Neural cell (in vitro differentiated cells): ENCODE data around the gene CHCHD1. TPM values are rescaled to one million over a fixed set of nuclear protein-coding genes. Genes with fewer than 3 reads are reported as not detected.

Source experiments
- H2AFZ ChIP-seq: fragments of 200-600, 300-800 bp; sonication (generic), shearing (Covaris generic); 2 replicates; pipeline ENCODE4 v1.6.0; 2014; ENCODE audit warnings: low read depth, mild to moderate bottlenecking, antibody characterized with exemption, low read length, moderate library complexity
- H3F3A ChIP-seq: fragments of 200-600 bp; shearing (Covaris generic); 2 replicates; pipeline ENCODE4 v1.6.1; 2016; ENCODE audit warnings: mild to moderate bottlenecking, moderate library complexity, mixed read lengths, antibody characterized with exemption, low read length; ENCODE audit not compliant: insufficient read depth, poor library complexity, severe bottlenecking
- H3K27ac ChIP-seq: fragments of 200-600, 300-800 bp; sonication (generic), shearing (Covaris generic); 2 replicates; pipeline ENCODE4 v1.5.1; 2014; ENCODE audit warnings: mild to moderate bottlenecking, low read length, moderate library complexity
- H3K27me3 ChIP-seq: fragments of 300-800, 200-600 bp; sonication (generic), shearing (Covaris generic); 2 replicates; pipeline ENCODE4 v1.6.0; 2014; ENCODE audit warnings: mild to moderate bottlenecking, low read depth, low read length, moderate library complexity; ENCODE audit not compliant: insufficient read depth
- H3K36me3 ChIP-seq: fragments of 300-800, 200-600 bp; sonication (generic), shearing (Covaris generic); 2 replicates; pipeline ENCODE4 v1.5.1; 2014; ENCODE audit warnings: mild to moderate bottlenecking, antibody characterized with exemption, low read length, moderate library complexity; ENCODE audit not compliant: insufficient read depth
- H3K4me2 ChIP-seq: fragments of 300-800, 200-600 bp; sonication (generic), shearing (Covaris generic); 2 replicates; pipeline ENCODE4 v1.6.0; 2014; ENCODE audit warnings: mild to moderate bottlenecking, low read length
- H3K4me3 ChIP-seq: fragments of 300-800, 200-600 bp; sonication (generic), shearing (Covaris generic); 2 replicates; pipeline ENCODE4 v1.5.1; 2014; ENCODE audit warnings: mild to moderate bottlenecking, low read length, moderate library complexity
- H3K79me2 ChIP-seq: fragments of 200-600 bp; shearing (Covaris generic); replicated peaks from 2 replicates; pipeline ENCODE4 v1.6.0; 2014; ENCODE audit warnings: mild to moderate bottlenecking, low read length, moderate library complexity; ENCODE audit not compliant: insufficient read depth
- H3K9ac ChIP-seq: fragments of 300-800, 200-600 bp; sonication (generic), shearing (Covaris generic); 2 replicates; pipeline ENCODE4 v1.6.1; 2016; ENCODE audit warnings: mild to moderate bottlenecking, low read length, mixed read lengths
- H3K9me2 ChIP-seq: fragments of 200-600 bp; shearing (Covaris generic); 2 replicates; pipeline ENCODE4 v1.6.1; 2016; ENCODE audit warnings: mild to moderate bottlenecking, low read length, mixed read lengths; ENCODE audit not compliant: insufficient read depth
- H3K9me3 ChIP-seq: fragments of 200-600, 300-800 bp; sonication (generic), shearing (Covaris generic); 2 replicates; pipeline ENCODE4 v1.6.1; 2016; ENCODE audit warnings: mild to moderate bottlenecking, mixed run types, low read length, moderate library complexity, mixed read lengths
- H4K20me1 ChIP-seq: fragments of 200-600 bp; shearing (Covaris generic); 2 replicates; pipeline ENCODE4 v1.6.1; 2016; ENCODE audit warnings: mild to moderate bottlenecking, mixed run types; ENCODE audit not compliant: insufficient read depth
- CTCF ChIP-seq: fragments of 450-650 bp; IDR thresholded peaks from 2 replicates; pipeline ENCODE4 v1.5.1; 2014; ENCODE audit warnings: antibody characterized with exemption, mild to moderate bottlenecking, moderate library complexity; ENCODE audit not compliant: poor library complexity, severe bottlenecking
- EP300 ChIP-seq: fragments of 450-650 bp; conservative IDR thresholded peaks from 2 replicates; pipeline ENCODE4 v1.6.1; 2014; ENCODE audit warnings: antibody characterized with exemption, mild to moderate bottlenecking, moderate library complexity; ENCODE audit not compliant: poor library complexity, severe bottlenecking
- EZH2 ChIP-seq: fragments of 200-600, 300-800 bp; shearing (Covaris generic), sonication (generic); IDR thresholded peaks from 2 replicates; pipeline ENCODE4 v1.6.1; 2014; ENCODE audit warnings: antibody characterized with exemption, low read length, borderline replicate concordance, mild to moderate bottlenecking; ENCODE audit not compliant: insufficient read depth, poor library complexity, severe bottlenecking
- MXI1 ChIP-seq: fragments of 450-650 bp; conservative IDR thresholded peaks from 2 replicates; pipeline ENCODE4 v1.6.1; 2014; ENCODE audit warnings: antibody characterized with exemption, mild to moderate bottlenecking; ENCODE audit not compliant: poor library complexity, severe bottlenecking
- POLR2AphosphoS5 ChIP-seq: IDR thresholded peaks from 2 replicates; pipeline ENCODE4 v1.6.1; 2012
- RAD21 ChIP-seq: fragments of 450-650 bp; conservative IDR thresholded peaks from 2 replicates; pipeline ENCODE4 v1.6.1; 2014; ENCODE audit warnings: antibody characterized with exemption, mild to moderate bottlenecking, moderate library complexity
- REST ChIP-seq: IDR thresholded peaks from 2 replicates; pipeline ENCODE4 v1.6.1; 2012; ENCODE audit warnings: borderline replicate concordance
- SMC3 ChIP-seq: fragments of 450-650 bp; conservative IDR thresholded peaks from 2 replicates; pipeline ENCODE4 v1.6.1; 2014; ENCODE audit warnings: antibody characterized with exemption, mild to moderate bottlenecking, moderate library complexity; ENCODE audit not compliant: poor library complexity
- TAF1 ChIP-seq: IDR thresholded peaks from 2 replicates; pipeline ENCODE4 v1.6.1; 2012; ENCODE audit warnings: low read depth
- polyA plus RNA-seq: library from polyadenylated mRNA; depleted of rRNA; stranded (reverse); fragments of >200 nt; gene quantifications from 2 replicates; pipeline ENCODE4 v1.2.3, GENCODE V29; 2014

The CHCHD1 gene
- polyA plus RNA-seq, 1 donor from 2014 or later, result 82.5 TPM

GRCh38 chr10:73743905-73744663 lies 37.8 kb upstream of the CHCHD1 start, which contains the start of gene SEC24C:
Gene SEC24C (plus strand): TSS chr10:73744372. CDS start chr10:73746833, 2,461 bp downstream.
- Histone ChIP-seq H3K4me2 (peak within 1 kb of the TSS; percentile 99), H3K27me3 (no peaks in the 10 kb centered on the region), H3K4me3 (peak within 1 kb of the TSS; percentile 79), H2AFZ (peak within 1 kb of the TSS; percentile 35), H3K9me2 (no peaks in the 10 kb centered on the region), H3K79me2 (peaks cover 25% of the 10 kb centered on the region), H4K20me1 (no peaks in the 10 kb centered on the region), H3K36me3 (no peaks in the 10 kb centered on the region), H3K9me3 (no peaks in the 10 kb centered on the region), H3K27ac (peak within 1 kb of the TSS; percentile 96), H3F3A (no peaks in the 10 kb centered on the region), H3K9ac (peak within 1 kb of the TSS; percentile 84)
- TF ChIP-seq POLR2AphosphoS5, result peak; percentile 88
- TF ChIP-seq SMC3, result no peak
- TF ChIP-seq MXI1, result peak; percentile 75
- peak; percentile 64 for TF ChIP-seq REST
- TF ChIP-seq EZH2, result no peak
- TF ChIP-seq EP300, result peak; percentile 84
- TF ChIP-seq CTCF, result peak; percentile 21
- TF ChIP-seq TAF1, result peak; percentile 89
- no peak for TF ChIP-seq RAD21

- H3K9me2 ChIP-seq, result no peaks in the 10 kb centered on the region
- no peaks in the 10 kb centered on the region for H3K9me3 ChIP-seq
- peak overlapping the region; percentile 84 for H3K9ac ChIP-seq
- peak overlapping the region; percentile 96 for H3K27ac ChIP-seq
- peak overlapping the region; percentile 99 for H3K4me2 ChIP-seq
- peaks cover 25% of the 10 kb centered on the region for H3K79me2 ChIP-seq
- peak overlapping the region; percentile 79 for H3K4me3 ChIP-seq
- H3K36me3 ChIP-seq, result no peaks in the 10 kb centered on the region
- H3F3A ChIP-seq, result no peaks in the 10 kb centered on the region
- peak overlapping the region; percentile 9 for H2AFZ ChIP-seq
- H4K20me1 ChIP-seq, result no peaks in the 10 kb centered on the region
- TF ChIP-seq SMC3 (peak; percentile 13), EP300 (no peak)
- H3K27me3 ChIP-seq, result no peaks in the 10 kb centered on the region
These were observed 37.2 kb upstream of the CHCHD1 start for GRCh38 chr10:73744664-73744975.
